GM19351 (cell line): ENCODE data around the gene CSKMT.
"Not testable (repeated sequence)": the region's sequence is repeated elsewhere in the genome, so short reads cannot be mapped to it uniquely, and the experiment has no call there.

Experiments used
- ATAC-seq: cut with Tn5 transposase; IDR thresholded peaks from one replicate; pipeline ENCODE4 v1.9.1; 2021; ENCODE audit warnings: mild to moderate bottlenecking, moderate library complexity; ENCODE audit not compliant: unreplicated experiment

CSKMT gene

DNA sequence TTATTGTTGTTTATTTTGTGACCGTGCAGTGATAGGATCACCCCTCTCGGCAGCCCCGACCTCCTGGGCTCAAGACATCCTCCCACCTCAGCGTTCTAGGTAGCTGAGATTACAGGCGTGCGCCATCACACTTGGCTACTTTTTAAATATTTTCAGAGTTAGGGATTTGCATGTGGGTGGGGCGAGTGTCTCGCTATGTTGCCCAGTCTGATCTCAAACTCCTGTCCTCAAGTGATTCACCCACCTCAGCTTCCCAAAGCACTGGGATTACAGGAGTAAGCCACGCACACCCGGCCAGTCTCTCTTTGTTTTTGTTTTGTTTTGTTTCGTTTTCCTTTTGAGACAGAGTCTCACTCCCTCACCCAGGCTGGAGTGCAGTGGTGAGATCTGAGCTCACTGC, 10.8 kb upstream of the CSKMT start:
- ATAC-seq: no peak

DNA sequence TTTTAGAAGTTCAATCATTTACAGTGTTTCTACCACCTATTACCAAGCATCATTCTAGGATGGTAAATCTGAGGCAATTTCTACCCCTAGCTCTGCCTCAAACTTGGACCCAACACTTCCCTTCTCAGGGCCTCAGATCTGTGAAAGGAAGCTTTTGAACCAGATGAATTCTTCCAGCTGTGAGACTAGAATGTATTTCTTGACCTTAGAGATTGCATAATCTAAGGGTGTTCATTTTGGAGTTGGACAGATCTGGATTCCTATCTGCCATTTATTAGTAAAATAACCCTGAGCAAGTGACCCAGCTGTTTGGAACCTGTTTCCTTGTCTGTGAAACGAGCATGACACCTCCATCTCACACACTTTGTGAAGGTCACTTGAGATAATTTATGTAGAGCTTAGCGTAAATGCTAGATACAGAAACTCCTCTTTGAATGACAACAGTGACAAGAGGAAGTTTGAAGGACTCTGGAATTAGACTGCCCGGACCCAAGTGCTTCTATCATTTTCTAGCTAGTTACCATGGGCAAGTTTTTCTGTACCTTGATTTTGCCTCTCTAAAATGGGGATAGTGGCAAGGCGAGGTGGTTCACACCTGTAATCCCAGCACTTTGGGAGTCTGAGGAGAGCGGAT, 8.2 kb upstream of the CSKMT start:
- no peak for ATAC-seq

DNA sequence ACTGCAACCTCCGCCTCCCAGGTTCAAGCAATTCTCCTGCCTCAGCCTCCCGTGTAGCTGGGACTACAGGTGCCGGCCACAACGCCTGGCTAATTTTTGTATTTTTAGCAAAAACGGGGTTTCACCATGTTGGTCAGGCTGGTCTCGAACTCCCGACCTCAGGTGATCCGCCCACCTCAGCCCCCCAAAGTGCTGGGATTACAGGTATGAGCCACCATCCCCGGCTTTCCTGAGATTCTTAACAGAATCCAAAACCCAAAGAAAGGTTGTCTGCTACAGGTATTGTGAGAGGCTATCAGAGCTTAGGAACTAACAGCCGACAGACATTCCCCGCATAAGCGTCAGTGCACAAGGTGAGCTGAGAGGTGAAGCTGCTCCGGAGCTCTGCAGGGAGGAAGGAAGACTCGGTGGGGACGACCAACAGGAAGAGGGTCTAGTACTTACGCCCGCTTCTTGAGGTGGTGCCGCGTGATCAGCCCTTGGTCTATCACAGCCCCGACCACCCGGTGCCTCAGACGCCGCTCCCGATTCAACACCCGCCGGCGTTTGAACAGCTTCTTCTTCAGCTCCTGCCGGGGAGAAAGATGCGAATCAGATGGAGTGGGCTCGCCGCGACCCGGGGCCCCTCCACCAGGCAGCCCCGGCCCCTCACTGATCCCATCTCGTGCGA, 572 bp upstream of the CSKMT start:
- ATAC-seq: peak; percentile 34

DNA sequence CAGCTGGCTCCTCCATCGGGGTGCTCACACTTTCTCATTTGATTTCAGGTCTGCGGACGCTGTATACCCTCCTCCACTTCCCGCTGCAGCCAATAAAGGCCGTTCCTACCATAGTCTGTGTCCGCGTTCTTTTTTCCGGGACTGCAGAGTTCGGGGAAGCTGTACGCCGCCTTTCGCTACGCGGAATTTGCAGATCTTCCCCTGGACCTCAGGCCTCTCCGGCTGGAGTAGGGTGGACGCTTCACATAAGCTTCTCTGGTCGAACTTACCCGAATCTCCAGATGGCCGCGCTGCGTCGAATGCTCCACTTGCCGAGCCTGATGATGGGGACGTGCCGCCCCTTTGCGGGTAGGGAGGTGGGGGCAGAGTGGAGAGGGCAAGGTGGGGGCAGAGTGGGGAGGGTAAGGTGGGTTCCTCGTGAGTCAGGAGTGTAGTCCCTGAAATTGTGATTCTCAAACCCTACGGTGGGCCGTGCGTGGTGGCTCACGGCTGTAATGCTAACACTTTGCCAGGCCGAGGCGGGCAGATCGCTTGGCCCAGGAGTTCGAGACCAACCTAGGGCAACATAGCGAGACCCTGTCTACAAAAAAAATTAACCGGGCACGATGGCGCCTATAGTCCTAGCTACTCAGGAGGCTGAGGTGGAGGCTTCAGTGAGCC, 617 bp downstream of the CSKMT start:
- peak; percentile 17 for ATAC-seq

DNA sequence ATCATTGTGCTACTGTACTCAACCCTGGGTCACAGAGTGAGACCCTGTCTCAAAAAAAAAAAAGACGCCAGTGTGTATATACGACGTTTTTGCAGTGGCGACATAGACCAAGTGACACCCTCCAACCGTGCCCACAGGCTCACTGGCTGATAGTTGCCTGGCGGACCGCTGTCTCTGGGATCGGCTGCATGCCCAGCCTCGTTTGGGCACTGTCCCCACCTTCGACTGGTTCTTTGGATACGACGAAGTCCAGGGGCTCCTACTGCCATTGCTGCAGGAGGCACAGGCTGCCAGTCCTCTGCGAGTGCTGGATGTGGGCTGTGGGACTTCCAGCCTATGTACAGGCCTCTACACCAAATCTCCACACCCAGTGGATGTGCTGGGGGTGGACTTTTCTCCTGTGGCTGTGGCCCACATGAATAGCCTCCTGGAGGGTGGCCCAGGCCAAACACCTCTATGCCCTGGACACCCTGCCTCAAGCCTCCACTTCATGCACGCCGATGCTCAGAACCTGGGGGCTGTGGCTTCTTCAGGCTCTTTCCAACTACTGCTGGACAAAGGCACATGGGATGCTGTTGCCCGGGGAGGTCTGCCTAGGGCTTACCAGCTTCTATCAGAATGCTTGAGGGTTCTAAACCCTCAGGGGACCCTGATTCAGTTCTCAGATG, 1.3 kb downstream of the CSKMT start:
- no peak for ATAC-seq

DNA sequence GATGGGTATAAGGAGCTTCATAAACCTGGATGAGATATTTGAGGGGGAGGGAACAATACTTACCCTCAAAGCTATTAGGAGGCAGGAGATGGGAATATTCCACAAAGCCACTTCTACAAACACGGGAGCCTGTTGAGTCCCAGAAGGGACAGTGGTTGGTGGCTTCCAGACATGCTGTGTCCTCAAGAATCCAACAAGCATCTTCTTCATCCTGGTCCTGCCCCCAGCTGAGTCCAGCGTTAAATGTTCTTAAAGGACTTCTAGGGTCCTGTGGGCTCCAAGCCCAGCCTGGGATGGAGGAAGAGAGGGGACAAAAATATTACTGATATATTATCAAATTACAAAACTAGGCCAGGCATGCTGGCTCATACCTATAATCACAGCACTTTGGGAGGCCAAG, 2.3 kb downstream of the CSKMT start:
- ATAC-seq: no peak

DNA sequence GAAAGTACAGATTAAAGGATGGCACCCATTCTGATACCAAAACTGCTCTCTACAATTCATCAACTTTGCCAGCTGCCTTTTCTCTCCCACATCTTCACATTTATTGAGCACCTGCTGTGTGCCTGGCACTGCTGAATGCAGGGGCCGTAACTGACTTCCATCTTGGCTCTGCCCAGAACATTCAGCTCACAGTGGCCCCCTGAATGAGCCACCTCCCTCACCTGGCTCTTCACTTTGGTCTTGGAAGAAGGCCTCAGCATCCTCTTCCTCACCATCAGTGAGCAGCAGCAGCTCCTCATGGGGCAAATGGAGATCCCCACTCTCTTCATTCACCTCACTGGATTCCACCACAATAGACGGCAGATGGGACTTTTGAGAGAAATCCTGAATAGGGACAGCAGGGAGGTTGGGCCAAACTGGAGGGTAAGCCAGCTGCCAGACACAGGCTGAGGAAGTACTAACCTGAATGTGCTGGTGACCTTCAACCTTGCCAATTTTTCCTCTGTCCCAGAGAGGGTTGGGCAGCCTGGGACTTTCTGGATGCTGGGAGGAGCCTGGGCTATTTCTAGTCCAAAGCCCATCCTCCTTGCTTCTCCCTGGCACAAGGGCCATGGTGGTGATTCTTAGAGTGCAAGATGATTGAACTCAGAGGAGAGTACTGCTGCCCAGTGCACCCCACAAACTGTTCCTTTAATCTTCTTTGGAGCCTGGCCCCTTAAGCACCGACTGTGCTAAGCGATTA, 4.5 kb downstream of the CSKMT start:
- ATAC-seq: no peak

DNA sequence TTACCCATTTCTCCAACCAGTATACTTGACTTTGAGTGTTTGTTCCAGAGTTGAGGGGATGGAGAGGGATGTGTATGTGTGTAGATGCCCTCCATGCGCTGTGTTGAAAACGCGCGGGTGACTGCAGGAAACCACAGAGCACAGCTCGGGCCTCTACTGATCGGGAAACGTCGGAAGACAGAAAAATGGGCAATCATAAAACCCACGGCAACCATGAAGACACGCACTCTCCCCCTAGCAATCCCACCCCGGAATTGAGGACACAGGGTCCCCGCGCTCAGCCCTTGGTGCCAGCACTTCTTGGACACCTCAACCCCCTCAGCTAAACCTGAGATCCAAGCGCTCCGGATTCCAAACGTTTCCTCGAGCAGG, 6.1 kb downstream of the CSKMT start:
- peak; percentile 22 for ATAC-seq

DNA sequence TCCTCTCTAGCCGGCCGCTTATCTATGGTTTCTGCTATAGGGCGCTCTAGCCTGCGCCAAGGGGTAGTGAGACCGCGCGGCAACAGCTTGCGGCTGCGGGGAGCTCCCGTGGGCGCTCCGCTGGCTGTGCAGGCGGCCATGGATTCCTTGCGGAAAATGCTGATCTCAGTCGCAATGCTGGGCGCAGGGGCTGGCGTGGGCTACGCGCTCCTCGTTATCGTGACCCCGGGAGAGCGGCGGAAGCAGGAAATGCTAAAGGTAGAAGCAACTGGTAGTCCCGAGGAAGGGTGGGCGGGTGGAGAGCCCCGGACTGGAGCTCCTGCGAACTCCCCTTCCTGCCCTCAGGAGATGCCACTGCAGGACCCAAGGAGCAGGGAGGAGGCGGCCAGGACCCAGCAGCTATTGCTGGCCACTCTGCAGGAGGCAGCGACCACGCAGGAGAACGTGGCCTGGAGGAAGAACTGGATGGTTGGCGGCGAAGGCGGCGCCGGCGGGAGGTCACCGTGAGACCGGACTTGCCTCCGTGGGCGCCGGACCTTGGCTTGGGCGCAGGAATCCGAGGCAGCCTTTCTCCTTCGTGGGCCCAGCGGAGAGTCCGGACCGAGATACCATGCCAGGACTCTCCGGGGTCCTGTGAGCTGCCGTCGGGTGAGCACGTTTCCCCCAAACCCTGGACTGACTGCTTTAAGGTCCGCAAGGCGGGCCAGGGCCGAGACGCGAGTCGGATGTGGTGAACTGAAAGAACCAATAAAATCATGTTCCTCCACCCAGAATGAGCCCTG, 6.7 kb downstream of the CSKMT start, which contains the start of the genes LBHD1 and UQCC3:
Gene LBHD1, minus strand, starts transcription at position 660 of the 782 bp plus-strand sequence. CDS start 2,236 bp downstream, outside the sequence.
Gene UQCC3, plus strand, starts transcription at position 66 of the 782 bp plus-strand sequence. Its CDS starts 73 bp downstream, at position 139.
- ATAC-seq: peak; percentile 75

DNA sequence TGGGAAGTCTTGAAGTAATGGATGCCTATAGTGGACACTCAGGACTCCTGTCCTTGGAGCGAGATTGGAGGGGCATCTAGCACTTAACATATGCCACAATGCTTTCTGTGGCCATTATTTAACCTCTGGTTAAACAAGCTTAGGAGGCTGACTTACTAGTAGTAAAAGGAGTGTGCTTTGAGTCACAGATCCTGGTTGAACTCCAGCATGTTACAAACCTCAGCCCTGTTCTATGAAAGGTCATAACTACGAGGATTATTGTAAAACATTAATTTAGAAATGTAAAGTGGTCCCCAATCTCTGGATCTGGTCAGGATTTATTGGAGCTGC, 8.0 kb downstream of the CSKMT start:
- no peak for ATAC-seq

DNA sequence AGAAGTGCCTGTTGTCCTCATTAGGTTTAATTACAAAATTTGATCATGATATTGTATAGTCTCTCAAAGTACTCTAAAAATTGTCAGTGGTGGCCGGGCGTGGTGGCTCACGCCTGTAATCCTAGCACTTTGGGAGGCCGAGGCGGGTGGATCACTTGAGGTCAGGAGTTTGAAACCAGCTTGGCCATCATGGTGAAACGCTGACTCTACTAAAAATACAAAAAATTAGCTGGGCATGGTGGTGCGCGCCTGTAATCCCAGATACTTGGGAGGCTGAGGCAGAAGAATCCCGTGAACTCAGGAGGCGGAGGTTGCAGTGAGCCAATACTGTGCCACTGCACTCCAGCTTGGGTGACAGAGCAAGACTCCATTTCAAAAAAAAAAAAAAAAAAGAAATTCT, 10.3 kb downstream of the CSKMT start:
- not testable (repeated sequence) for ATAC-seq

DNA sequence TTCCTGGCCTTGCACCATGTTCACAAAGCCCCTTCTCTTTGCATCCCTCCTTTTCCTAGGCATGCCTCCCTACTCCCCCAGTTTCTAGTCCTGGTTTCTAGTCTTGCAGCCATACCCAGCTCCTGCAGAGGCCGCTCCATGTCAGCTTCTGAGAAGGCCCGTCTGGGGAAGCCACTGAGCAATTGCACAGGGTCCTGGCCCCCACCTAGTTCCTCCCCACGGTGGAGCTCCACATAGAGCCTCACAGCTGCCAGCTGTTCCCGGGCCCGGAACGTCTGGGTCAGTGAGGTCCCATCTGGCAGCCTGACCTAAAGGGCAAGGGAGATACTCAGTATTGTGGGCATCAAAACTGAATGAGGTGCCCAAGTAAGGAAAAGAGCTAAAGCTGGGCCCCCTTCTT, 11.6 kb downstream of the CSKMT start:
- no peak for ATAC-seq

DNA sequence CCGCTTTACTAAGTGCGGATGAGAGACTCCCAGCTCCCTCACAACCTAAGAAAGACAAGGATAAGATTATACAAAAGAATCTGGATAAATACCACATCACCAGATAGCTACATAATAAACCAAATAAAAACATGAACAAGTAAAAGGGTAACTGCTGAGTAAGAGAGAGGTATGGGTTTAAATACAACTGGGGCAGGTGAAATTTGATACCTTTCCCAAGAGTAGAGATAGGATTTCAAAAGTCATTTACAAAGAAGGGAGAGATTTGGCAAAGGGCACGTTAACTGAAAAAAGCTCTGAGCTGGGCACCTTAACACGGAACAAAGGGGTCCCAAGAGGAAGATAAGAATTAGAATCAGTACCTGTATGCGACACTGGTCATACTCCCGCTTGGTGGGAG, 12.0 kb downstream of the CSKMT start:
- ATAC-seq: no peak

DNA sequence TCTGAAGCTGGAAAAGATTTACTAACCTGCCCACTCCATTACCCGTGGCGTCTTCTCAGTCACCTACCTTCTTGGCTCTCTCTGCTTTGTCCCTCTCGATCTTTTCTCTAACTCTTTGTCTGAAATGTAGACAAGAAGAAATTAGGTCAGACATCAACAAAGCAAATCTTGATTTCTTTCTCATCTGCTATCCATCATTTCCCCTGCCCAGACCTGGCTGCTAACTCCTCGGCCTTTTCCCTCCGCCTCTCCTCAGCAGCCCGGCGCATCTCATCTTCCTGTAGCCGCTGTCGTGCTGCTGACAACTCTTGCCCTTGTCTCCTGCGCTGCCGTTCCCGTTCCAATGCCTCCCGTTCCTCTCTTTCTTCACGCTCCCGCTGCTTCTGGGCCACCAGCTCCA, 12.6 kb downstream of the CSKMT start:
- ATAC-seq: no peak

DNA sequence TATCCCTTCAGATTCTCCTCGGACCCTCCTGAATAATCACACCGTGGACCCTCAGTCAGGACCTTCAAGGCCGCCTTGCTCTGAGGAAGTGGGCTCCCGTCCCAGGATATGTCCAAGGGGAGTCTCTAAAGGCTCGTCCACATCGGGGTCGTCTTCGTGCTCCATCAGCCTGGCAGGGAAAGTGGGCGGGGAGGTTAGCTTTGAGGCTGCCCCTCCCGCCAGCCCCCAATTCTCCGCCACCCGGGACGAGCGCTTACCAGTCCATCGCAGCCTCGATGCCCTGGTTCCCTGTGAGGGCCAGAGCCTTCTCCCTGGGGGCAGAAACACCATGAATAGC, 13.3 kb downstream of the CSKMT start:
- no peak for ATAC-seq

DNA sequence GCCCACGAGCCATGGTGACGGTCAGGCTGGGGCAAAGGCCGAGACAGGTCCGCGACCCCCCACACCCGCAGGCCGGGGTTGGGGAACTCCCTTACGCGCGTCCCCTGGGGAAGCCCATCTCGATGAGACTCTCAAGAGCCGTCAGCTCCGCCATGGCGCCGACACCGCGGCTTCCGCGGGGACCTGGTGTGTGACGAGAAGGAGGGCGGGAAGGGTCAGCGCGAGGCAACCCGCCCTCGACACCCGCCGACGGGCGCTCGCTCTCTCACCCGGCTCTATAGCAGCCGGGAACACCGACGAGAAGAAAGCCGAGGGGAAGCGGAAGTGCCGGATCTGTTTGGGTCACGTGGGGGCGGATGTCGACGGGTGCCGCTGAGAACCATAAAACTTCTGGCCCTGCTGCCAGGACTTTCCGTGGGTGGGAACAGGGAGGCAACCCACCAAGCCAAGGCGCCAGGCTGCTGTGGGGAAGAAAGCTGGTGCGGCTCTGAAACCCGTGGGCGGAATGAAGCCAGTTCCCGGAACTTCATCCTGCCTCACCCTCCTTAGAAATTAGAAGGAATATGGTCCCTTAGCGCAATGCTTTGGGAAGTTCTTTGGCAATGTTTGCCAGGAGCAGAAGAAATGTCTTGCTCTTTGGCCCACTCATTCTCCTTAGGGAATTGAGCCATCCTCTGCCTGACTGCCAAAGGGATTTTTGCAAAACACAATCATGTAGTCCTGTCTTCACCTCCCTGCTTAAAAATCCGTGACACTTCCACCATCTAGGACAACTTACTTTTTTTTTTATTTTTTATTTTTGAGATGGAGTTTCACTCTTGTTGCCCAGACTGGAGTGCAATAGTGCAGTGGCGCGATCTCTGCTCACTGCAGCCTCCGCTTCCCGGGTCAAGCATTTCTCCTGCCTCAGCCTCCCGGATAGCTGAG, 13.9 kb downstream of the CSKMT start, which contains the start of gene UBXN1:
Gene UBXN1, minus strand, starts transcription at position 304 of the 927 bp plus-strand sequence. Its CDS starts 150 bp downstream, at position 154.
- ATAC-seq: peak; percentile 68

DNA sequence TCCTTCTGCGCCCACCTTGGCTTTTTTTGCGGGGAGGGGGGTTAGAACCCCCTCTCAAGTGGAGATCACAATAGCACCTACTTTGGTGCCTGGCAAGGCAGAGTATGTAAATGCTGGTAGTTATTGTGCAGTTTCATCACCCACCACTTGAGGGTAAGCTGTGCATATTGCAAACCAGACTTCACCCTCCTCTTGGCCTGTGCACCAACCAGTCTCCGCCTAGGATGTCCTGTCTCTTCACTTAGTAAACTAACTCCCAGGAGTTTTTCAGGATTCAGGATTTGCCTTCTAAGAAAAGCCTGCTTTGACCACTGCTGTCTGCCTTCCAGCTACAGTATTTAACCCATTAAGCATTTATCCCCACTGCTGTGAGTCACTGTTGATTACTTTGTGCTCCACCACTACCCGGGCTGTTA, 15.7 kb downstream of the CSKMT start:
- ATAC-seq: peak; percentile 70

DNA sequence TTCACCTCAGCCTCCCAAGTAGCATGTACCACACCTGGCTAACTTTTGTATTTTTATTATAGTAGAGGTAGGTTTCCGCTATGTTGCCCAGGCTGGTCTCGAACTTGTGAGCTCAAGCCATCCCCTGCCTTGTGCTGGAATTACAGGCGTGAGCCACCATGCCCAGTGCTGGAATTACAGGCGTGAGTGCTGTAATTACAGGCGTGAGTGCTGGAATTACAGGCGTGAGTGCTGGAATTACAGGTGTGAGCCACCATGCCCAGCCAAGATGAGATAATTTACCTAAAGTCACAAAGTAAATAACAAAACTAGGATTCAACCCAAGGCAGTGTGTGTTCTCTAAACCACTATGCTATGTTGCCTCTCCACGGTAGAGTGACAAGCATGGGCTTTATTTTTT, 17.4 kb downstream of the CSKMT start:
- no peak for ATAC-seq
